IMR-90 (cell line): ENCODE data around the gene ALLC. TPM values are rescaled to one million over a fixed set of nuclear protein-coding genes. Genes with fewer than 3 reads are reported as not detected.

Experiments
- ATAC-seq: fragments of 200-7000 bp; cut with Tn5 transposase; 2 replicates; pipeline ENCODE4 v1.9.1; 2020; ENCODE audit warnings: low read depth, mild to moderate bottlenecking, moderate library complexity
- BruUV-seq: library from RNA; stranded (reverse); fragments of 400-500 nt; replicated peaks from 2 replicates; lab custom pipeline; 2021; lab: Mats Ljungman, UMichigan
- CTCF ChIA-PET: fragments of 300-600 bp; formaldehyde crosslinking; extraction: SDS; loops from one replicate; lab custom pipeline; 2021; ENCODE audit warnings: antibody characterized with exemption; lab: Yijun Ruan, JAX
- POLR2A ChIA-PET: fragments of 300-600 bp; sonication (Branson Sonifier 250); formaldehyde crosslinking; loops from one replicate; lab custom pipeline; 2022; ENCODE audit warnings: antibody characterized with exemption; ENCODE audit not compliant: unreplicated experiment; lab: Charles Lee
- DNase-seq: peaks from one replicate; pipeline ENCODE4 v3.0.0; 2013
- H2AFZ ChIP-seq: replicated peaks from 2 replicates; pipeline ENCODE3; 2013; ENCODE audit warnings: low read length, mild to moderate bottlenecking; ENCODE audit not compliant: poor library complexity
- H2AK5ac ChIP-seq: 2 replicates; pipeline ENCODE4 v1.6.1; 2013; ENCODE audit warnings: low read depth, low read length, inconsistent platforms
- H2AK9ac ChIP-seq: replicated peaks from 2 replicates; pipeline ENCODE3; 2013; ENCODE audit warnings: mild to moderate bottlenecking, low read depth, low read length, moderate library complexity; ENCODE audit not compliant: poor library complexity
- H2BK120ac ChIP-seq: 2 replicates; pipeline ENCODE4 v1.6.1; 2013; ENCODE audit warnings: low read depth, low read length, inconsistent platforms
- H2BK15ac ChIP-seq: 3 replicates; pipeline ENCODE4 v1.6.1; 2013; ENCODE audit warnings: low read depth, low read length, inconsistent platforms
- H2BK20ac ChIP-seq: 2 replicates; pipeline ENCODE4 v1.6.1; 2013; ENCODE audit warnings: low read depth, mild to moderate bottlenecking, inconsistent platforms, low read length, moderate library complexity
- H2BK5ac ChIP-seq: 2 replicates; pipeline ENCODE4 v1.6.1; 2013; ENCODE audit warnings: mild to moderate bottlenecking, low read depth, low read length, inconsistent platforms; ENCODE audit not compliant: poor library complexity, severe bottlenecking
- H3K14ac ChIP-seq: replicated peaks from 2 replicates; pipeline ENCODE4 v1.6.1; 2013; ENCODE audit warnings: low read depth, low read length, inconsistent platforms
- H3K18ac ChIP-seq: 2 replicates; pipeline ENCODE4 v1.6.1; 2013; ENCODE audit warnings: low read depth, low read length, control low read depth
- H3K23ac ChIP-seq: 2 replicates; pipeline ENCODE4 v1.6.1; 2013; ENCODE audit warnings: low read depth, low read length, inconsistent platforms
- H3K27ac ChIP-seq: 2 replicates; pipeline ENCODE4 v1.5.1; 2013; ENCODE audit warnings: mild to moderate bottlenecking, control low read depth, low read length; ENCODE audit not compliant: insufficient read depth
- H3K27me3 ChIP-seq: 2 replicates; pipeline ENCODE4 v1.6.1; 2013; ENCODE audit warnings: low read length; ENCODE audit not compliant: control insufficient read depth, insufficient read depth
- H3K36me3 ChIP-seq: 2 replicates; pipeline ENCODE4 v1.6.1; 2013; ENCODE audit warnings: low read length, mixed read lengths; ENCODE audit not compliant: control insufficient read depth, insufficient read depth
- H3K4ac ChIP-seq: 2 replicates; pipeline ENCODE4 v1.6.1; 2013; ENCODE audit warnings: low read depth, low read length, inconsistent platforms
- H3K4me1 ChIP-seq: 2 replicates; pipeline ENCODE4 v1.6.1; 2013; ENCODE audit warnings: low read length, mixed read lengths; ENCODE audit not compliant: control insufficient read depth, insufficient read depth
- H3K4me2 ChIP-seq: 2 replicates; pipeline ENCODE4 v1.6.1; 2013; ENCODE audit warnings: low read depth, mild to moderate bottlenecking, control low read depth, low read length, moderate library complexity
- H3K4me3 ChIP-seq: 2 replicates; pipeline ENCODE4 v1.5.1; 2013; ENCODE audit warnings: low read depth, mild to moderate bottlenecking, control low read depth, low read length, moderate library complexity; ENCODE audit not compliant: insufficient read depth
- H3K56ac ChIP-seq: 2 replicates; pipeline ENCODE4 v1.6.1; 2013; ENCODE audit warnings: low read length, inconsistent platforms; ENCODE audit not compliant: insufficient read depth; ENCODE audit errors: extremely low read depth
- H3K79me1 ChIP-seq, 2 experiments: 2 replicates each; pipeline ENCODE4 v1.6.1; 2013; ENCODE audit warnings: low read length in 2 of 2, inconsistent platforms in 1 of 2, low read depth in 1 of 2
- H3K9ac ChIP-seq: 2 replicates; pipeline ENCODE4 v1.6.1; 2013; ENCODE audit warnings: low read depth, low read length, control low read depth
- H3K9me1 ChIP-seq: 2 replicates; pipeline ENCODE4 v1.6.1; 2013; ENCODE audit warnings: low read length, inconsistent platforms; ENCODE audit not compliant: insufficient read depth
- H3K9me3 ChIP-seq: 2 replicates; pipeline ENCODE4 v1.6.1; 2013; ENCODE audit warnings: low read length; ENCODE audit not compliant: control insufficient read depth, insufficient read depth
- H4K20me1 ChIP-seq: 2 replicates; pipeline ENCODE4 v1.6.1; 2013; ENCODE audit warnings: low read length, inconsistent platforms; ENCODE audit not compliant: insufficient read depth
- H4K5ac ChIP-seq: 2 replicates; pipeline ENCODE4 v1.6.1; 2013; ENCODE audit warnings: mild to moderate bottlenecking, low read depth, low read length, control low read depth
- H4K8ac ChIP-seq, 2 experiments: 2 replicates each; pipeline ENCODE4 v1.6.1; 2013; ENCODE audit warnings: low read depth in 2 of 2, low read length in 2 of 2, control low read depth in 1 of 2, inconsistent platforms in 1 of 2
- H4K91ac ChIP-seq: 2 replicates; pipeline ENCODE4 v1.6.1; 2013; ENCODE audit warnings: low read depth, low read length, inconsistent platforms; ENCODE audit not compliant: insufficient read depth
- MXI1 ChIP-seq: IDR thresholded peaks from 2 replicates; pipeline ENCODE4 v1.6.1; 2012; ENCODE audit warnings: low read depth, mild to moderate bottlenecking, low read length, moderate library complexity, borderline replicate concordance
- POLR2A ChIP-seq: IDR thresholded peaks from 2 replicates; pipeline ENCODE4 v1.6.1; 2012; ENCODE audit warnings: mild to moderate bottlenecking, low read depth, low read length
- WGBS, 2 experiments: methylation state at CpG; one replicate each; pipeline versions ENCODE4 v1.1.5 to v1.1.7; 2013; ENCODE audit warnings: missing lambda C conversion rate in 2 of 2; ENCODE audit not compliant: insufficient read length in 1 of 2; ENCODE audit errors: extremely low coverage in 2 of 2; 5-methylcytosine and 5-hydroxymethylcytosine counted together
- dilution Hi-C: fragments of 300-500 bp; cut with HindIII; formaldehyde crosslinking; loops from one replicate; pipeline ENCODE4 v1.14.3; 2018; ENCODE audit warnings: low sequenced_read_pairs; ENCODE audit not compliant: unreplicated experiment
- in situ Hi-C: fragments of 300-500 bp; cut with MboI; formaldehyde crosslinking; loops from 3 replicates; pipeline ENCODE4 v1.14.3; 2019; ENCODE audit warnings: low sequenced_read_pairs, inconsistent platforms, mixed read lengths
- intact Hi-C: fragments of 100-400 bp; cut with micrococcal nuclease; formaldehyde crosslinking; loops from 2 replicates; pipeline ENCODE4 v1.10.0; 2022
- polyA plus RNA-seq, 3 experiments: library from polyadenylated mRNA; depleted of rRNA; stranded (reverse); fragments of >200 nt; gene quantifications; 2 replicates each; pipeline ENCODE4 v1.2.3, GENCODE V29; 2012; ENCODE audit warnings: low replicate concordance in 1 of 3
- total RNA-seq: library from RNA; depleted of rRNA; stranded (reverse); fragments of >200 nt; gene quantifications from 2 replicates; pipeline ENCODE4 v1.2.3, GENCODE V29; 2012

Gene ALLC
- total and polyA plus RNA-seq, 2 of the 4 experiments (the other 2 are of a cell fraction) = not detected

DNA sequence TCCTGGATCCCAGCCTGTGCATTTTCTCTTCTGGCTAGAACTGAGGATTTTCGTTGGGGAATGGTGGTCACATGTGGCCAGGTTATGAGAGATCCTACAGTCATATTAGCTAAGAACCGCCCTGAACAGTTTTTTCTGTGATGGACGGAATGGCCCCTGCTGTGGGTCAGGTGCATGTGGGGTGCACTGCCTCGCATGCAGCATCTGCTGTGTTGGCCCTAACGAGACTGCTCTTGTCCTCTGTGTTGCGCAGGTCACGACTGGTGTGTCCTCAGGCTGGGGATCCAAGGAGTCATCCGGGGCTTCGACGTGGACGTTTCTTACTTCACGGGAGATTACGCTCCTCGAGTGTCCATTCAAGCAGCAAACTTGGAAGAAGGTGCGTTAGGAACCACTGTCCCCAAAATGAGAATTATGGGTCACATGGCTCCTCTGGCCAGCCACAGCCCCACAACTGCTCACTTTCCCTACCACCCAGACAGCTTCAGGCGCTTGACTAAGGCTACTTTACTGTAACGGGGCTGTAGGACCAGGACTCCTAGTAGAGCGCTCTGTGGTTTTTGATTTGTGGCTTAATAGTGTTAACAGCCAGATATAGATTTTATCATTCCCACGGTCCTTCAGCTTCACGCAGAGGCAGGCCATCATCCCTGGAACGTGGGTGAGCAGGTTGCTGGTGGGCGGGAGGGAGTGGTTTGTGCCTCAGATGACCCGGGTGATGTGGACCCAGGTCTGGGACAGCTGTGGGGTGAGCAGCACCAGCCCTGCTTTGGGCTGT is 21.8 kb downstream of the ALLC start:
- H3K4me1 ChIP-seq = no peaks in the 10 kb centered on the region
- H2BK120ac ChIP-seq = no peak overlapping the region
- no peaks in the 10 kb centered on the region for H3K79me1 ChIP-seq
- H4K8ac ChIP-seq = no peak overlapping the region
- no peaks in the 10 kb centered on the region for H3K9me1 ChIP-seq
- H3K4me2 ChIP-seq = no peak overlapping the region
- ChIA-PET POLR2A (no interaction called here), CTCF (no interaction called here)
- no peaks in the 10 kb centered on the region for H3K9me3 ChIP-seq
- H2BK20ac ChIP-seq = no peak overlapping the region
- no peak overlapping the region for H3K14ac ChIP-seq
- intact Hi-C loops (no loop called here), dilution Hi-C loops (no loop called here), in situ Hi-C loops (no loop called here)
- ATAC-seq (no peak), DNase-seq (no peak)
- H3K4me3 ChIP-seq = no peak overlapping the region
- H3K23ac ChIP-seq = no peak overlapping the region
- no peak overlapping the region for H3K4ac ChIP-seq
- BruUV-seq = no TSS peak
- no peak overlapping the region for H2AK5ac ChIP-seq
- no peak overlapping the region for H4K91ac ChIP-seq
- no peak overlapping the region for H3K27ac ChIP-seq
- H3K9ac ChIP-seq = no peak overlapping the region
- no peak overlapping the region for H2AK9ac ChIP-seq
- H3K18ac ChIP-seq = no peak overlapping the region
- H4K5ac ChIP-seq = no peak overlapping the region
- H2BK5ac ChIP-seq = no peak overlapping the region
- no peak overlapping the region for H3K56ac ChIP-seq
- no peaks in the 10 kb centered on the region for H4K20me1 ChIP-seq
- H2BK15ac ChIP-seq = no peak overlapping the region
- TF ChIP-seq POLR2A (no peak), MXI1 (no peak)
- no peaks in the 10 kb centered on the region for H3K36me3 ChIP-seq
- 89% methylated on average over 11 of the region's 23 CpGs; no CpG with 5 or more reads in 1 of the 2 experiments for WGBS, 2 experiments
- H2AFZ ChIP-seq = no peak overlapping the region
- H3K27me3 ChIP-seq = peaks cover 8% of the 10 kb centered on the region
